ENCODE data around the gene EPS8L3.
"Not testable (repeated sequence)": the region's sequence is repeated elsewhere in the genome, so short reads cannot be mapped to it uniquely, and the experiment has no call there.

DNA sequence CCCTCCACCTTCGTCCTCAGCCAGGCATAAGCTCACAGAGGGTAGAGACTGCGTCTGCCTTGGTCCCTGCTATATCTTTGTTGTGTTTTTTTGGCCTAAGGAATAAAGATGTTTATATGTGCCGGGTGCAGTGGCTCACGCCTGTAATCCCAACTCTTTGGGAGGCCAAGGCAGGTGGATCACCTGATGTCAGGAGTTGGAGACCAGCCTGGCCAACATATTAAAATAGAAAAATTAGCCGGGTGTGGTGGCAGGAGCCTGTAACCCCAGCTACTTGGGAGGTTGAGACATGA, 33.5 kb upstream of the EPS8L3 start:
- TF ChIP-seq TEAD4 (IDR thresholded peaks at IDR 0.05; ENCODE audit: borderline replicate concordance, insufficient read depth); YY1 (IDR thresholded peaks at IDR 0.05; ENCODE audit: low read depth); NRF1 (IDR thresholded peaks at IDR 0.05; ENCODE audit: low read depth, low read length); TCF12 (IDR thresholded peaks at IDR 0.05); EZH2phosphoT487 (IDR thresholded peaks at IDR 0.05; ENCODE audit: borderline replicate concordance, low read depth): not testable (repeated sequence)
- TF ChIP-seq, protein P1, sequence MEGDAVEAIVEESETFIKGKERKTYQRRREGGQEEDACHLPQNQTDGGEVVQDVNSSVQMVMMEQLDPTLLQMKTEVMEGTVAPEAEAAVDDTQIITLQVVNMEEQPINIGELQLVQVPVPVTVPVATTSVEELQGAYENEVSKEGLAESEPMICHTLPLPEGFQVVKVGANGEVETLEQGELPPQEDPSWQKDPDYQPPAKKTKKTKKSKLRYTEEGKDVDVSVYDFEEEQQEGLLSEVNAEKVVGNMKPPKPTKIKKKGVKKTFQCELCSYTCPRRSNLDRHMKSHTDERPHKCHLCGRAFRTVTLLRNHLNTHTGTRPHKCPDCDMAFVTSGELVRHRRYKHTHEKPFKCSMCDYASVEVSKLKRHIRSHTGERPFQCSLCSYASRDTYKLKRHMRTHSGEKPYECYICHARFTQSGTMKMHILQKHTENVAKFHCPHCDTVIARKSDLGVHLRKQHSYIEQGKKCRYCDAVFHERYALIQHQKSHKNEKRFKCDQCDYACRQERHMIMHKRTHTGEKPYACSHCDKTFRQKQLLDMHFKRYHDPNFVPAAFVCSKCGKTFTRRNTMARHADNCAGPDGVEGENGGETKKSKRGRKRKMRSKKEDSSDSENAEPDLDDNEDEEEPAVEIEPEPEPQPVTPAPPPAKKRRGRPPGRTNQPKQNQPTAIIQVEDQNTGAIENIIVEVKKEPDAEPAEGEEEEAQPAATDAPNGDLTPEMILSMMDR (IDR thresholded peaks at IDR 0.05) = not testable (repeated sequence)
